ENCODE data around the gene TBC1D8.

DNA sequence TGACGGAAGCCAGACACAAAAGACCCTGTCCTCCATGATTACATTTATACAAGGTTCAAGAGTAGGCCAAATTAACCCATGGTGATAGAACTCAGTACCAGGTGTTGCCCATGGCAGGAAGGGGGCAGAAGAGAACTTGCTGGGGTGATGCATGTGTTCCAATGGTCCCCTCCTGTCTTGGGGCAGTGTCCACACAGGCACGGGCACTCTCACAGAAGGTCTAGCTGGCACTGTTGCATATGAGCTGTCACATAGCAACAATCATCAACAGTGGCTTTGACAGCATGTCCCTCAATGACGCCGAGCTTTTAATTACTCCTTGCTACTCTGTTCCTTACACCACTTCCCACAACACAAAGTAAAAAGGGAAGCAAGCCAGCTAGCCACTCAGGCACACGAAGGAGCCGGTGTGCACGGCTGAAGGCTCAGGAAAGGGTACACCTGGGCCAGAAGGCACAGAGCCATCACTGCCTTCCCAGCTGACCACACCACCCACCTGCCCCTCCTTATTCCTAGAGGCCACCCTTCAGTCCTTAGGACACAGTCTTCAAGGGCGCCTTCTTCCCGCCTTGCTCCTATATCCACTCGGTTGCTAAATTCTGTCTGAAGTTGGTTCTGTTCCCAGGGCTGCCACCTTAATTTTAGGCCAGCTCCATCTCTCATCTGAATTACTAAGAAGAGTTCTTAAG is 120.2 kb downstream of the TBC1D8 start:
- TF ChIP-seq, protein P1, sequence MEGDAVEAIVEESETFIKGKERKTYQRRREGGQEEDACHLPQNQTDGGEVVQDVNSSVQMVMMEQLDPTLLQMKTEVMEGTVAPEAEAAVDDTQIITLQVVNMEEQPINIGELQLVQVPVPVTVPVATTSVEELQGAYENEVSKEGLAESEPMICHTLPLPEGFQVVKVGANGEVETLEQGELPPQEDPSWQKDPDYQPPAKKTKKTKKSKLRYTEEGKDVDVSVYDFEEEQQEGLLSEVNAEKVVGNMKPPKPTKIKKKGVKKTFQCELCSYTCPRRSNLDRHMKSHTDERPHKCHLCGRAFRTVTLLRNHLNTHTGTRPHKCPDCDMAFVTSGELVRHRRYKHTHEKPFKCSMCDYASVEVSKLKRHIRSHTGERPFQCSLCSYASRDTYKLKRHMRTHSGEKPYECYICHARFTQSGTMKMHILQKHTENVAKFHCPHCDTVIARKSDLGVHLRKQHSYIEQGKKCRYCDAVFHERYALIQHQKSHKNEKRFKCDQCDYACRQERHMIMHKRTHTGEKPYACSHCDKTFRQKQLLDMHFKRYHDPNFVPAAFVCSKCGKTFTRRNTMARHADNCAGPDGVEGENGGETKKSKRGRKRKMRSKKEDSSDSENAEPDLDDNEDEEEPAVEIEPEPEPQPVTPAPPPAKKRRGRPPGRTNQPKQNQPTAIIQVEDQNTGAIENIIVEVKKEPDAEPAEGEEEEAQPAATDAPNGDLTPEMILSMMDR (IDR thresholded peaks at IDR 0.05): no peak
- no peak for TF ChIP-seq EZH2 (IDR thresholded peaks at IDR 0.05)

Measured in neural progenitor cell (in vitro differentiated cells).